Measurements from ENCODE around the gene SAE1.

The SAE1 gene

DNA sequence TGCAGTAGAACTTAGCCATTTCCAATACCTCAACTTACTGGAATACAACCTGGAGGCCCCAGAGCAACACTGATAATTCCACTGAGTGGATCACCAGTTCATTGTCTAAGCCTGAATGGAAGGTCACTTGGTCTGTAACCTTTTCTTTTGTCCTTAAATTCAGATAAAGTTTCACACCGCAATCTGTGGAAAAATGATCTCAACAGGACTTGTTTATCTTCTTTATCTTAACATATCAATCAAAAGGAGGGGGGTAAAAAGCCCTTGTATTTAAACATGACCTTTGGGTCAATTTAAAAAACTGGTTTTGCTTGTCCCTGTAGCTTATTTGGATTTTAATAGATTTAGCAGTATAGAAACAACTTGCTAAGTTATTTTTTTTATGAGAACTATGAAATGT is 21.6 kb downstream of the SAE1 start:
- FAIRE-seq = no peak
- no peak for DNase-seq (ENCODE audit: insufficient read length, low spot score)
- no peak for TF ChIP-seq POLR2A (IDR thresholded peaks at IDR 0.05; ENCODE audit: low read depth, low read length)

DNA sequence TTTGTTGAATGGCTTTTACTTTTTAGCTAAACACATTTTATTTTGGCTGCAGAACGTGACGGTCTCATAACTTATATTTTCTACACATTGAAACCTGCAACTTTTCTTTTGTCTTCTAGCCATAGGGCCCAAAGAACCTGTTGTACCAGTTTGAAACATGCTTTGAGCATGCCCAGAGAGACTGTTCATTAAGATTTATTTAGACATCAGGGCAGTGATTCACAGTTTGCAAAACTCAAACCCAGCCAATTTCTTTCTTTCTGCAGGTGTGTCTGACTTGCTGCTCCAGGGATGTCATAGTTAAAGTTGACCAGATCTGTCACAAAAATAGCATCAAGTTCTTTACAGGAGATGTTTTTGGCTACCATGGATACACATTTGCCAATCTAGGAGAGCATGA is 22.0 kb downstream of the SAE1 start:
- FAIRE-seq (no peak), DNase-seq (ENCODE audit: insufficient read length, low spot score) (no peak)
- no peak for TF ChIP-seq POLR2A (IDR thresholded peaks at IDR 0.05; ENCODE audit: low read depth, low read length)

DNA sequence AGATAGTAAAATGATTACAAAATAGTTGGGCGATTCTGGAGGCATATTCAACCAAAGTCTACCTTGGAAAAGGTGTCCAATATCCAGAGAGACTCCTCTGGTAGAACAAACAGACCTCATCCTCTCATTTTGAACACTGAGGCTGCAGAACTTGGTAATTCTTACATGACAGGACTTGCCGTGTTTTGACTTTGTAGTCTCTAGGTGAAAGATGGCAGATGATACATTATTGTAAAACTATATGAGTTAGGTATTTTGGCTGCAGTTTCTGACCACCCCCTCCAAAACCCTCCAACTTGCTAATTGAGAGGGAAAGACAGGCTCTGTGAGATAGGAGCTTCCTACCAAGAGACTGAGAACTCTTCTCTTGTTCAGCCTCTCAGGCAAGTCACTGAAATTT is 22.6 kb downstream of the SAE1 start:
- TF ChIP-seq POLR2A (IDR thresholded peaks at IDR 0.05; ENCODE audit: low read depth, low read length) = no peak
- no peak for DNase-seq (ENCODE audit: insufficient read length, low spot score)
- no peak for FAIRE-seq

DNA sequence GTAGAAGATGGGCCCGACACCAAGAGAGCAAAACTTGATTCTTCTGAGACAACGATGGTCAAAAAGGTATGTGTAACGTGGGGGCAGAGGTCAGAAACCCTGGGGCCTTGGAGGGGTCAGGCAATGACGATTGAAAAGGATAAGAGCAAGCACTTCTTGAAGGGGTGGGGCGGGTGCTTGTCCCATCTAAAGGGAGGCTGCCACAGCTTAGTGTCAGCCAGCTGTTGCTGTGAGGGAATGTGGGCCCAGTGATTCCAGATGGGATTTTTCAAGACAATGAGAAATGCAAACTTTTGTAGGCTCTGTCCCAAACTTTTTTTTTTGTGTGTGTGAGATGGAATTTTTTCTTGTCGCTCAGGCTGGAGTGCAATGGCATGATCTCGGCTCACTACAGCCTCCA is 24.5 kb downstream of the SAE1 start:
- FAIRE-seq (no peak), DNase-seq (ENCODE audit: insufficient read length, low spot score) (no peak)
- no peak for TF ChIP-seq POLR2A (IDR thresholded peaks at IDR 0.05; ENCODE audit: low read depth, low read length)

DNA sequence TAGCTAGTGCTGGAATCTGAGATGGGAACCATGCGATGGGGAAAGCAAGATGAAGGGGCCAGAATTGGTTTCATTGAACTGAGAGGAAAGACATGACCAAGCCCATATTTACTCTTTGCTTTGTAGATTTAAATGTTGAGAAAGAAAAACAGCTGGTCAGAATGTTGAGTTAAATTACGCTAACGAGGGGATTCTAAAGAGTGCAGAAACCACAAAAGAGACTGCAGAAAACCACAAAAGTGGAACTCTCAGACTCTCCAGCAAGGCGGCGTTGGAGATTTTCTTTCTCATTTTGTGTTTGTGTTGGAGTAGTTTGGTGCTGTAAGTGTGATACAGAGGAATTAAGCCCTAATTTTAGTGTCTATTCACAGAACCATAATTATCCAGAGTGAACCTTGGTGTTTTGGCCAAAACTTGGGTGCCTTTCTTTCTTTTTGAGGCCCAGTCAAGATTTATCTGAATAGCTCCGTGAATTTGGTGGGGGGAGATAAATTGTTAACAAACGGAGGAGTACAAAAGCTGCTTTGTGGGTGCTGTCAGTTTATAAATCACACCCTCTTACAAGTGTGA is 26.3 kb downstream of the SAE1 start:
- no peak for TF ChIP-seq POLR2A (IDR thresholded peaks at IDR 0.05; ENCODE audit: low read depth, low read length)
- DNase-seq (ENCODE audit: insufficient read length, low spot score) (no peak), FAIRE-seq (no peak)

DNA sequence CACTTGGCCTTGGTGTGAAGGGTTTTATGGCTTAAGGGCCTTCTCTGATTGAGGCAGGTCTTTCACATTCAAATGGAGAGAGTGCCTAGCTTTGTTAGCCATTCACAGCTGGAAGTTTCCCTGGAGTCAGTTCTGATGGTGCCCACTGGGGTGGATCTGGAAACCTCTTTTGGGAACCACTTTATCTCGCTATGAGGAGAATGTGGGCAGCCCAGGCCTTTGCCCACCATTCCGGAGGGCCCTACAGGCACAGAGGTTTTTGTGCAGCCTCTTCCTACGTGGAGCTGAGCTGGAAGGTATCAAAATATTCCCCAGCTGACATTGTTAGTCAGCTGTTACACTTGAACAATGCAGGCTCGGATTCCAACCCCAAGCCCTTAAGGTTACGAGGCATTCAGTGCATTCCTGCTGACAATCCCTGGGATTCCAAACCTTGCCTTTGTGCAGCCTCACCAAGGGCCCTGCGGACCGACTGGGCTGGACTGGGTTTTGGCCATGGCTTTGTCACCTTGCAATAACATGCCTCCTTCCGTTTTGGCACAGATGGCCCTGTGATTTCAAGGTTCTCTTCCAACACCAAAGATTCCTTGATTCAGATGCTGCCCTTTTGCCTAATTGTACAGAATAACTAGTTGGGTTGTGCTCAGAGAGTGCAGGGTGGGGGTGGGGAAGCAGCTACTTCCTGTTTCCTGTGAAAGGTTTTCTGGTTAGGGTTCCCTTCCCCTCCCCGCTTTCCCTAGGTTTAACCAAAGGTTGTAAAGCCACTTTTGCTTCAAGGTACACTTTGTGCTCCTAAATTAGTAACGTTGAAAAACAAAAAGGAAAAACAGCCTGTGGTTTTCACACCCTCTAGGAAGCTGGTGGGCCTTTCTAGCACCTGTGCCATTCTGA is 27.0 kb downstream of the SAE1 start:
- no peak for FAIRE-seq
- TF ChIP-seq POLR2A (IDR thresholded peaks at IDR 0.05; ENCODE audit: low read depth, low read length) = no peak
- DNase-seq (ENCODE audit: insufficient read length, low spot score) = peak; percentile 25

DNA sequence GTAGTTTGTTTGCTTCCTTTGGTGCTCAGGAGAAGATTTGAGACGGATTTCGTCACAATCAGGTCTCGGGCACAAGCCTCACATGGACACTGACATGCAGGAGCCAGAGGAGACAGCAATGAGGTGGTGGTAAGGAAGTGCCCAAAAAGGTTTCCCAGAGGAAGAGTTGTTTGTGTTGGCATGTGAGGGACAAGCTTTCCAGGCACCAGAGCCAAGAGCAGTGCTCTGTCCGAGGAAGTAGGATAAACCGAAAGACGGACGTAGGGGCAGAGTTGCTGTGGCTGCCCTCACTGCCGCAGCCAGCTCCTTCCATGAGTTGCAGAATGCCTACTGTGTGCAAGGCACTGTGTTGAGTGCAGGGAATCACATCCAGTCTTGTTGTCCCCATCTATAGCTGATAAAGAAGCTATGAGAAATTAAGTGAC is 27.7 kb downstream of the SAE1 start:
- no peak for FAIRE-seq
- no peak for DNase-seq (ENCODE audit: insufficient read length, low spot score)
- TF ChIP-seq POLR2A (IDR thresholded peaks at IDR 0.05; ENCODE audit: low read depth, low read length) = no peak

DNA sequence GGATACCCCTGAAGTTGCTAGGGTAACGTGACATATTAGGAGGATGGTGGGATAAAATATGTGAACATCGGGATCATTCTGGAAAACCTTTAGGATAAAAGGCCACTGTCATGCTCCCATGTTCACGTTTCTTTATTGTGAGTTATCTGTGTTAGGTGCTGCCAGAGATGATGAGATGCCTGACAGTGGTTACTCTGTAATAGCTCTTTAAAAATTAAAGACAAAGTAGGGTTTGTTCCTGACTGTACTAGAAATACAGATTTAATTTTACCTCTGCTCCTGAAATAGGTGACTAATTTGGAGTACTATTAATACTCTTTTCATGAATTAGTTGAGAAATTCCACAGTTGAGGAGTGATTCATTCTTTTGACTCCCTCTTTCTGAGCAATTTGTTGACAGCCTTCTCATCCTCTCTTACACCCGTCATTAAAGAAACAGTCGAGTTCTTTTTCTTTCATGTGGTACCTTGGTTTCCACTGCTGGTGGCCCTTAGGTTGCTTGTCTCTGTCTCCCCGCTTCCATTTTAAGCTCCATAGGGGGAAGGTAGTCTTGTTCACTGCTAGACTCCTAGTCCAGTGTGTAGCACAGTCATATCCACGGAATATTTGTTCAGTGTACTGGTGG is 28.4 kb downstream of the SAE1 start:
- no peak for TF ChIP-seq POLR2A (IDR thresholded peaks at IDR 0.05; ENCODE audit: low read depth, low read length)
- FAIRE-seq (no peak), DNase-seq (ENCODE audit: insufficient read length, low spot score) (no peak)

DNA sequence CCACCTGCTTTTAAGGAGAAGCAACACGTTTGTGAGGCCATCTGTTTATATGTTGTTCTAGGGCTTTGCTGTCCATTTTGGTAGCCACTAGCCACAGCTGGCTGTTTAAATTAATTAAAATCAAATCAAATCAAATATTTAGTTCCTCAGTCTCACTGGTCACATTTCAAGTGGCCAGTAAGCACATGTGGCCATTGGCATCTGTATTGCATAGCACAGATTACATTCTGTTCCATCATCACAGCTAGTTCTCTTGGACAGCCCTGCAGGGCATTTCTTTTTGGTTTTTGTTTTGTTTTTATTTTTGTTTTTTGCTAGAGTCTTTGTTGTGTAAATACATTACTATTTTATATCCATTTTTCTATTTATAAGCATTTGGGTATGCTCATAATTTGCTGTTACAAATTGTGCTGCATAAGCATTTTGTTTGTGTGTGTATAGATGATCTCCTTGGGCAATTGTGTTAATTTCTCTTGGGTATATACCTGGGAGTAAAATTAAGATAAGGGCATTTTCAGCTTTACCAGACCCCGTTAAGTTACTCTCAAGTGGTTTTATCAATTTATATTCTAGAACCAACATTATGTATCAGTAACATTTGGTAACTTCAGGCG is 31.3 kb downstream of the SAE1 start:
- FAIRE-seq (no peak), DNase-seq (ENCODE audit: insufficient read length, low spot score) (no peak)
- no peak for TF ChIP-seq POLR2A (IDR thresholded peaks at IDR 0.05; ENCODE audit: low read depth, low read length)

DNA sequence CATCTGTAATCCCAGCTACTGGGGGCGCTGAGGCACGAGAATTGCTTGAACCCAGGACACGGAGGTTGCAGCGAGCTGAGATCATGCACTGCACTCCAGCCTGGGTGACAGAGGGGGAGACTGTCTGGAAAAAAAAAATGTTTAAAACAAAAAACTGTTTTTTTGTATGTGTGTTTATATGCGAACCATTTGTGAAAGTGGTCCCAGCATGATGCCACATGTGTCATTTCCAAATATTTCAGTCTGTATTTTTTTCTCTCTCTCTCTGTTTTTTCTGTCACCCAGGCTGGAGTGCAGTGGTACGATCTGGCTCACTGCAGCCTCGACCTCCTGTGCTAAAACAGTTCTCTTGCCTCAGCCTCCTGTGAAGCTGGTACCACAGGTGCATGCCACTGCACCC is 37.4 kb downstream of the SAE1 start:
- no peak for TF ChIP-seq POLR2A (IDR thresholded peaks at IDR 0.05; ENCODE audit: low read depth, low read length)
- DNase-seq (ENCODE audit: insufficient read length, low spot score) = no peak
- no peak for FAIRE-seq

DNA sequence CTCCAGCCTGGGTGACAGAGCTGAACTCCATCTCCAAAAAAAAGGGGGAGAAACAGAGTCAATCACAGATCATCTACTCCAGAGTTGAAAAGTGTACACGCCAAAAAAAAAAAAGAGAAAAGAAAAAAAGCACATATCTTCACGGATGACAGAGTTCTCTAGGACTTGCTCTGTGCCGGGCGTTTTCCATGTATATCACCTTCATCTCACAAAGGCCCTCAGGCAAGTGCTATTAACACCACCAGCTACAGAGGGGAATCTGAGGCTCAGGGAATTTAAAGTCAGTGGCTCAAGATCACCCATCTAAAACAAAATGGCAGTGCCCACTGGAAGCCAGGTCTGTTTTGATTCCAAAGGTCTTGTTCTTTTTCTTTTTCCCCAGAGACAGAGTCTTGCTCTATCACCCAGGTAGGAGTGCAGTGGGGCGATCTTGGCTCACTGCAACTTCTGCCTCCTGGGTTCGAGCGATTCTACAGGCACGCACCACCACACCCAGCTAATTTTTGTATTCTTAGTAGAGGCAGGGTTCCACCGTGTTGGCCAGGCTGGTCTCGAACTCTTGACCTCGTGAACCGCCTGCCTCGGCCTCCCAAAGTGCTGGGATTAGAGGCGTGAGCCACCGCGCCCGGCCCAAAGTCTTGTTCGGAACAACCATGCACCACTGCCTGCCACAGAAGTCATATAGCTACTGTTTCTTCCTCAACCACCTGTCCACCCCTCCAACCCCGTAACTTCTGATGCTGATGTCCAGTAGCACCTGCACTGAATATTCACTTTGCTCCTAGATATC is 42.2 kb downstream of the SAE1 start:
- TF ChIP-seq POLR2A (IDR thresholded peaks at IDR 0.05; ENCODE audit: low read depth, low read length) = no peak
- DNase-seq (ENCODE audit: insufficient read length, low spot score) (no peak), FAIRE-seq (no peak)

DNA sequence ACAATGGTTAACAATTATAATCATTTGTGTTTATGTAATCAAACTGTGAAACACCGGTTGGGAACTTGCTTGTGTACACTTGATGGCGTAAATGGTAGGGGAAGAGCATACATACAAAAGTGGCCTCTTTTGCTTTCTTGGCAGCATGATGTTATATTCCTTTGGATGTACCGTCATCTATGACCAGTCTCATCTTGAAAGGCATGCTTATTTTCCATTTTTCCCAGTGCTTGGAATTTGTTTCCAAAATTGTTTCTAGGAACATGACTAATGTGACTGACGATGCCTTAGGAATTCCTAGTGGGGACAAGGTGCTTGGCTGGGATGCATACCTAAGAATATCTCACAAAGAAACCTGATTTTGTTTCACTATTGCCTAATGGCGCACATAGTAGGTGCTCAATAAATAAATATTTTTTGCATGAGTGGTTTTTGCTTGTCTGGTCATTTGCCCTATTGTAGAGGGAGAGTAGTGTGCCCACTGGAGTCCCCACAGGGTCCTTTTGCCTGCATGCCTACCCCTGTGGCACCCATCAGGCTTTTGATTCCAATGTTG is 45.5 kb downstream of the SAE1 start:
- no peak for TF ChIP-seq POLR2A (IDR thresholded peaks at IDR 0.05; ENCODE audit: low read depth, low read length)
- peak; percentile 80 for FAIRE-seq
- no peak for DNase-seq (ENCODE audit: insufficient read length, low spot score)

DNA sequence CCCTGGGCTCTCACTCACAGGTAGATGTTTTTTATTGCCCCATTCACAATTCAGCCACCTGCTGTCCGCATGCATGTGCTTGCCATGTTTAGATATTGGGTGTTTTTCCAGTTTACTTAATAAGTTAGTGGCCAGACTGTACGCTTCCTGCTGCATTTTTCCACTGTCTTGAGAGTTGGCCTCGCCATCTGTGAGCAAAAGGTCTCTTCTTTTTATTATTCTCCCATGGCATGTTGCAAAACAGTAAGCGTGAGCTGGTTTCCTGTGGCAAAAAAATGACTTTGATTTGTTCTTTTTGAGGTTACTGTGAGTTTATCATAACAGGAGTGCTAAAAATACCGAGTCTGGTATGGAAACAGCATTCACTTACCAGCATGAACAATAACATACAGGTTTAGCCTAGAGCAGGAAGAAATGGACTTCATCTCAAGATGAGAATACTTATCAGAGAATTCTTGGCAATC is 46.0 kb downstream of the SAE1 start:
- no peak for TF ChIP-seq POLR2A (IDR thresholded peaks at IDR 0.05; ENCODE audit: low read depth, low read length)
- FAIRE-seq (peak; percentile 36), DNase-seq (ENCODE audit: insufficient read length, low spot score) (no peak)

Data from H54 (cell line).